Prostate gland (tissue), 2 donors: ENCODE results near the gene HSPA5.

Experiments
- POLR2A ChIP-seq: fragments of 450-650 bp; IDR thresholded peaks from one replicate; pipeline ENCODE4 v1.6.1; 2016; ENCODE audit warnings: antibody characterized with exemption, mild to moderate bottlenecking
- TF ChIP-seq, protein P1 (sequence below), 4 experiments: fragments of 200-600 bp in 2 of 4; fragments of 450-650 bp in 2 of 4; sonication (generic) in 2 of 4; IDR thresholded peaks; 1 replicate in 3 of 4; 2 replicates in 1 of 4; pipeline ENCODE4 v1.5.1; 2016 to 2019; ENCODE audit warnings: antibody characterized with exemption in 4 of 4, mild to moderate bottlenecking in 2 of 4, moderate library complexity in 2 of 4

DNA sequence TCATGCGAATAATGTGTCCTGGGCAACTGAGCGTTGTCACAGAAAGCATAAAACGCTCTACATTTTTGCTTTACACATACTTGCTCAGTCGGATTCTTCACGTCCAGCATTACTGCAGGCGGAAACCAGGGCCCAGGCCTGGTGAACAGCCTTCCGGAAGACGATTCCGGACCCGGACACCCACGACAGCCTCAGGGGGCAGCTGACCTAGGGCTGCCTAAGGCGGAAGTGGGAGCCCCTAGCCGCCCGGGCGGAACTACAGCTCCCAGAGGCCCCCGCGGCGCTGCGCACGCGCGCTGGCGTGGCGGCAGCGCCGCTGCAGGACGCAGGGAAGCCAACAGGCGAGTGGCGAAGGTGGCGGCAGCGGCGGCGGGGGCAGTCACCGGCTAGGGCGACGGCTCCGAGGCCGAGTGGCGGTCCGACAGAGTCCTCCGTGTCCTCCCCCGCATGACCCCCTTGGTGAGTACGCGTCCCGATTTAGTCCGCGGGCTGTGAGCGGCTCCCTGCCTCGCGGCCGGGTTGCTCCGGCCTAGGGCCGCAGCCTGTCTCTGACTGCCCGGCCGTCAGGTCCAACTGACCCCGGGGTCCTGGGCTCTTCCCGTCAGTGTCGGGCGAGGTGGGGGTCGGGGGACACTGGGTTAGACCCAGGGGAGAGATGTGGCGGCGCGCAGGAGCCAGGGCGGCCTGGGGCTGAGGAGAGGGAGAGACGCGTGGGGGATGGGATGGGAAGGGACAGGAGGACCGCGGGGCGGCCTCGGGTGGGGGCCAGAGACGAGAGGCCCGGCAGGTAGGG is 20.6 kb upstream of the HSPA5 start, which contains the start of gene GAPVD1:
- peak; percentile 77 for TF ChIP-seq POLR2A
- TF ChIP-seq, protein P1, sequence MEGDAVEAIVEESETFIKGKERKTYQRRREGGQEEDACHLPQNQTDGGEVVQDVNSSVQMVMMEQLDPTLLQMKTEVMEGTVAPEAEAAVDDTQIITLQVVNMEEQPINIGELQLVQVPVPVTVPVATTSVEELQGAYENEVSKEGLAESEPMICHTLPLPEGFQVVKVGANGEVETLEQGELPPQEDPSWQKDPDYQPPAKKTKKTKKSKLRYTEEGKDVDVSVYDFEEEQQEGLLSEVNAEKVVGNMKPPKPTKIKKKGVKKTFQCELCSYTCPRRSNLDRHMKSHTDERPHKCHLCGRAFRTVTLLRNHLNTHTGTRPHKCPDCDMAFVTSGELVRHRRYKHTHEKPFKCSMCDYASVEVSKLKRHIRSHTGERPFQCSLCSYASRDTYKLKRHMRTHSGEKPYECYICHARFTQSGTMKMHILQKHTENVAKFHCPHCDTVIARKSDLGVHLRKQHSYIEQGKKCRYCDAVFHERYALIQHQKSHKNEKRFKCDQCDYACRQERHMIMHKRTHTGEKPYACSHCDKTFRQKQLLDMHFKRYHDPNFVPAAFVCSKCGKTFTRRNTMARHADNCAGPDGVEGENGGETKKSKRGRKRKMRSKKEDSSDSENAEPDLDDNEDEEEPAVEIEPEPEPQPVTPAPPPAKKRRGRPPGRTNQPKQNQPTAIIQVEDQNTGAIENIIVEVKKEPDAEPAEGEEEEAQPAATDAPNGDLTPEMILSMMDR (IDR thresholded peaks at IDR 0.05): peak in 3 of 4 experiments; percentile 40 to 66 (median 64)
